ENCODE data around the gene CDK14. TPM values are rescaled to one million over a fixed set of nuclear protein-coding genes. Genes with fewer than 3 reads are reported as not detected.

CDK14 gene
- polyA plus RNA-seq, 1 donor, result 9.7 TPM

- H3K27ac ChIP-seq (ENCODE audit: low read length), result no peak overlapping the region
- no peak overlapping the region for H3K4me3 ChIP-seq (ENCODE audit: low read length)
- no peaks in the 10 kb centered on the region for H3K36me3 ChIP-seq (ENCODE audit: control insufficient read depth, insufficient read depth, low read length)
- no peak for DNase-seq
- H3K27me3 ChIP-seq (ENCODE audit: control insufficient read depth, insufficient read depth, low read length), result no peaks in the 10 kb centered on the region
- no peaks in the 10 kb centered on the region for H3K9me3 ChIP-seq (ENCODE audit: control insufficient read depth, low read depth, low read length)
- H3K4me1 ChIP-seq (ENCODE audit: control insufficient read depth, insufficient read depth, low read length), result no peaks in the 10 kb centered on the region
These were observed 97.8 kb downstream of the CDK14 start for GRCh38 chr7:90693939-90694338.

- WGBS (ENCODE audit: insufficient coverage, low lambda C conversion rate), result no CpG with 5 or more reads among the region's 2 CpGs
These were observed 102.5 kb downstream of the CDK14 start for GRCh38 chr7:90698616-90699015.

GRCh38 chr7:90701021-90701420 is 104.9 kb downstream of the CDK14 start:
- H3K27me3 ChIP-seq (ENCODE audit: control insufficient read depth, insufficient read depth, low read length), result no peaks in the 10 kb centered on the region
- H3K4me3 ChIP-seq (ENCODE audit: low read length), result no peak overlapping the region
- no peaks in the 10 kb centered on the region for H3K36me3 ChIP-seq (ENCODE audit: control insufficient read depth, insufficient read depth, low read length)
- 24% methylated on average over 3 of the region's 3 CpGs for WGBS (ENCODE audit: insufficient coverage, low lambda C conversion rate)
- DNase-seq, result peak in 1 of 2 donors; percentile 43
- no peak overlapping the region for H3K27ac ChIP-seq (ENCODE audit: low read length)
- H3K9me3 ChIP-seq (ENCODE audit: control insufficient read depth, low read depth, low read length), result no peaks in the 10 kb centered on the region
- H3K4me1 ChIP-seq (ENCODE audit: control insufficient read depth, insufficient read depth, low read length), result peaks cover 17% of the 10 kb centered on the region

More at GRCh38 chr7:90698616-90699015, 102.5 kb downstream of the CDK14 start:
- no peaks in the 10 kb centered on the region for H3K36me3 ChIP-seq (ENCODE audit: control insufficient read depth, insufficient read depth, low read length)
- DNase-seq, result no peak
- H3K4me1 ChIP-seq (ENCODE audit: control insufficient read depth, insufficient read depth, low read length), result peaks cover 11% of the 10 kb centered on the region
- no peak overlapping the region for H3K27ac ChIP-seq (ENCODE audit: low read length)
- H3K9me3 ChIP-seq (ENCODE audit: control insufficient read depth, low read depth, low read length), result no peaks in the 10 kb centered on the region
- H3K4me3 ChIP-seq (ENCODE audit: low read length), result no peak overlapping the region
- no peaks in the 10 kb centered on the region for H3K27me3 ChIP-seq (ENCODE audit: control insufficient read depth, insufficient read depth, low read length)

GRCh38 chr7:90701771-90702170 is 105.7 kb downstream of the CDK14 start:
- peaks cover 20% of the 10 kb centered on the region for H3K4me1 ChIP-seq (ENCODE audit: control insufficient read depth, insufficient read depth, low read length)
- WGBS (ENCODE audit: insufficient coverage, low lambda C conversion rate), result no CpG with 5 or more reads among the region's 6 CpGs
- H3K27me3 ChIP-seq (ENCODE audit: control insufficient read depth, insufficient read depth, low read length), result no peaks in the 10 kb centered on the region
- no peaks in the 10 kb centered on the region for H3K36me3 ChIP-seq (ENCODE audit: control insufficient read depth, insufficient read depth, low read length)
- H3K9me3 ChIP-seq (ENCODE audit: control insufficient read depth, low read depth, low read length), result no peaks in the 10 kb centered on the region
- no peak overlapping the region for H3K27ac ChIP-seq (ENCODE audit: low read length)
- no peak overlapping the region for H3K4me3 ChIP-seq (ENCODE audit: low read length)
- DNase-seq, result no peak

GRCh38 chr7:90705391-90706071 is 109.4 kb downstream of the CDK14 start:
- DNase-seq, result peak; percentile 61 to 80
- H3K27me3 ChIP-seq (ENCODE audit: control insufficient read depth, insufficient read depth, low read length), result no peaks in the 10 kb centered on the region
- WGBS (ENCODE audit: insufficient coverage, low lambda C conversion rate), result 44% methylated on average over 1 of the region's 6 CpGs
- no peak overlapping the region for H3K4me3 ChIP-seq (ENCODE audit: low read length)
- no peak overlapping the region for H3K27ac ChIP-seq (ENCODE audit: low read length)
- H3K4me1 ChIP-seq (ENCODE audit: control insufficient read depth, insufficient read depth, low read length), result peaks cover 16% of the 10 kb centered on the region
- H3K9me3 ChIP-seq (ENCODE audit: control insufficient read depth, low read depth, low read length), result no peaks in the 10 kb centered on the region
- H3K36me3 ChIP-seq (ENCODE audit: control insufficient read depth, insufficient read depth, low read length), result no peaks in the 10 kb centered on the region

GRCh38 chr7:90706072-90706716 is 110.1 kb downstream of the CDK14 start:
- Histone ChIP-seq H3K4me1 (ENCODE audit: control insufficient read depth, insufficient read depth, low read length) (peaks cover 18% of the 10 kb centered on the region), H3K36me3 (ENCODE audit: control insufficient read depth, insufficient read depth, low read length) (no peaks in the 10 kb centered on the region), H3K9me3 (ENCODE audit: control insufficient read depth, low read depth, low read length) (no peaks in the 10 kb centered on the region), H3K4me3 (ENCODE audit: low read length) (no peak overlapping the region), H3K27ac (ENCODE audit: low read length) (no peak overlapping the region), H3K27me3 (ENCODE audit: control insufficient read depth, insufficient read depth, low read length) (no peaks in the 10 kb centered on the region)
- WGBS (ENCODE audit: insufficient coverage, low lambda C conversion rate), result 43% methylated on average over 1 of the region's 2 CpGs
- DNase-seq, result peak in 1 of 2 donors; percentile 25

- 80% methylated on average over 1 of the region's 5 CpGs for WGBS (ENCODE audit: insufficient coverage, low lambda C conversion rate)
- Histone ChIP-seq H3K27ac (ENCODE audit: low read length) (no peak overlapping the region), H3K4me3 (ENCODE audit: low read length) (no peak overlapping the region), H3K9me3 (ENCODE audit: control insufficient read depth, low read depth, low read length) (no peaks in the 10 kb centered on the region), H3K36me3 (ENCODE audit: control insufficient read depth, insufficient read depth, low read length) (no peaks in the 10 kb centered on the region), H3K27me3 (ENCODE audit: control insufficient read depth, insufficient read depth, low read length) (no peaks in the 10 kb centered on the region), H3K4me1 (ENCODE audit: control insufficient read depth, insufficient read depth, low read length) (peaks cover 13% of the 10 kb centered on the region)
- peak in 1 of 2 donors; percentile 52 for DNase-seq
These were observed 112.8 kb downstream of the CDK14 start for GRCh38 chr7:90708841-90709317.

- H3K4me3 ChIP-seq (ENCODE audit: low read length), result no peak overlapping the region
These were observed 113.7 kb downstream of the CDK14 start for GRCh38 chr7:90709501-90710465.

GRCh38 chr7:90710466-90710850 is 114.3 kb downstream of the CDK14 start:
- Histone ChIP-seq H3K4me3 (ENCODE audit: low read length) (no peak overlapping the region), H3K36me3 (ENCODE audit: control insufficient read depth, insufficient read depth, low read length) (no peaks in the 10 kb centered on the region), H3K27me3 (ENCODE audit: control insufficient read depth, insufficient read depth, low read length) (no peaks in the 10 kb centered on the region), H3K4me1 (ENCODE audit: control insufficient read depth, insufficient read depth, low read length) (peaks cover 10% of the 10 kb centered on the region), H3K9me3 (ENCODE audit: control insufficient read depth, low read depth, low read length) (no peaks in the 10 kb centered on the region), H3K27ac (ENCODE audit: low read length) (no peak overlapping the region)
- DNase-seq, result no peak
- 20% methylated on average over 2 of the region's 4 CpGs for WGBS (ENCODE audit: insufficient coverage, low lambda C conversion rate)

More at GRCh38 chr7:90709501-90710465, 113.7 kb downstream of the CDK14 start:
- peaks cover 13% of the 10 kb centered on the region for H3K4me1 ChIP-seq (ENCODE audit: control insufficient read depth, insufficient read depth, low read length)
- no peaks in the 10 kb centered on the region for H3K27me3 ChIP-seq (ENCODE audit: control insufficient read depth, insufficient read depth, low read length)
- peak in 1 of 2 donors; percentile 42 for DNase-seq
- no peaks in the 10 kb centered on the region for H3K36me3 ChIP-seq (ENCODE audit: control insufficient read depth, insufficient read depth, low read length)
- no peak overlapping the region for H3K27ac ChIP-seq (ENCODE audit: low read length)
- no peaks in the 10 kb centered on the region for H3K9me3 ChIP-seq (ENCODE audit: control insufficient read depth, low read depth, low read length)
- 10% methylated on average over 2 of the region's 11 CpGs for WGBS (ENCODE audit: insufficient coverage, low lambda C conversion rate)

GRCh38 chr7:90713628-90714027 is 117.5 kb downstream of the CDK14 start:
- Histone ChIP-seq H3K27me3 (ENCODE audit: control insufficient read depth, insufficient read depth, low read length) (no peaks in the 10 kb centered on the region), H3K9me3 (ENCODE audit: control insufficient read depth, low read depth, low read length) (no peaks in the 10 kb centered on the region), H3K27ac (ENCODE audit: low read length) (no peak overlapping the region), H3K4me3 (ENCODE audit: low read length) (no peak overlapping the region), H3K36me3 (ENCODE audit: control insufficient read depth, insufficient read depth, low read length) (no peaks in the 10 kb centered on the region), H3K4me1 (ENCODE audit: control insufficient read depth, insufficient read depth, low read length) (peaks cover 24% of the 10 kb centered on the region)
- DNase-seq, result no peak
- WGBS (ENCODE audit: insufficient coverage, low lambda C conversion rate), result 83% methylated on average over 1 of the region's 1 CpG

All from large intestine (tissue), 3 donors.